NT2/D1 (cell line): ENCODE results near the gene CGB2.

ENCODE experiments used
- SUZ12 ChIP-seq: IDR thresholded peaks from 2 replicates; pipeline ENCODE4 v1.6.1; 2011; ENCODE audit not compliant: insufficient read length, insufficient read depth; ENCODE audit errors: extremely low read depth
- YY1 ChIP-seq: IDR thresholded peaks from 2 replicates; pipeline ENCODE4 v1.6.1; 2011; ENCODE audit not compliant: insufficient read length, insufficient read depth
- ZNF274 ChIP-seq: IDR thresholded peaks from 2 replicates; pipeline ENCODE4 v1.6.1; 2011; ENCODE audit warnings: mild to moderate bottlenecking, low read depth, low read length

DNA sequence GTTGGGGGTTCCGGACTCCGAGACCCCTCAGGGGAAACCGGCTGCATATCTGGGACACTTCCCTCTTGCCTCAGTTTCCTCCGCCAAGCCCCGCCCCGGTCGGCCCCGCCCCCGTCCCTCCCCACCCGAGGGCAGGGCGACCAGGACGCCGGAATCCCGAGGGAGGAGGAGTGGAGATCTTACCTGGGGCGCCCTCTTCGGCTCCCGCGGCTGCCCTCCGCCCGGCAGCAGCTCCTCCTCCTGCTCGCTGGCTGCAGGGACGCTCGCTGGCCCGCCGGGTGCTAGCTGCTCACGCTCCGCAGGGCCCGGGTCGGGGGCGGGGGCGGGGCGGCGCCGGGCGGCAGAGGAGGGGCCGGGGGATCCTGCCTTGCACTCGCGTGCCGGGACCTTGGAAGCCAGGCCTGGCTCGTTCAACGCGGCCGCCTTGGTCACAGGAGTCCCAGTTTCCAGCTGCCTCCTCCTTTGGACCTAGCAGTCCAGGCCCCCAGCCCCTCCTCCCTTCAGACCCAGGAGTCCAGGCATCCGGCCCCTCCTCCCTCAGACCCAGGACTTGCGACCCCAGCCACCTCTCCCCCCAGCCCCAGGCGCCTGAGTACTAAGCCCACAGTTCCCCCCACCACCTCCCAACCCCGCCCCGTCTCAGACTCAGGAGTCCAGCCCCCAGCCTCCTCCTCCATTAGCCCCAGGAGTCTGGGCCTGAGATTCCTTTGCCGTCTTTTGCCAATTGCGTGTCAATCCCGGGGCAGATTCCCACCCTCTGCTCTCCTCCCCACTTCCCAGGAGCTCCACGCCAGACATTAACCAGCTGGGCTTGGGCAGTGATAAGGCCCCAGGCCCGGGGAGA lies 33.3 kb downstream of the CGB2 start, which contains the start of gene NTF4:
- no peak for TF ChIP-seq ZNF274
- TF ChIP-seq YY1 = no peak
- TF ChIP-seq SUZ12 = no peak
